HCT116 (cell line): ENCODE data around the gene MNX1. TPM values are rescaled to one million over a fixed set of nuclear protein-coding genes. Genes with fewer than 3 reads are reported as not detected.

Source experiments
- ATAC-seq: fragments of 200-7000 bp; cut with Tn5 transposase; 2 replicates; pipeline ENCODE4 v1.9.1; 2020; ENCODE audit warnings: mild to moderate bottlenecking, moderate library complexity
- BruUV-seq: library from RNA; stranded (reverse); fragments of 400-500 nt; replicated peaks from 2 replicates; lab custom pipeline; 2021; lab: Mats Ljungman, UMichigan
- CTCF ChIA-PET: fragments of 300-600 bp; sonication (Branson Sonifier 250); formaldehyde crosslinking; loops from one replicate; lab custom pipeline; 2021; ENCODE audit warnings: antibody characterized with exemption; lab: Charles Lee
- POLR2A ChIA-PET: fragments of 300-600, 350-600 bp; sonication (Branson Sonifier 250); formaldehyde crosslinking; loops from one replicate; lab custom pipeline; 2021; ENCODE audit warnings: antibody characterized with exemption; lab: Charles Lee
- RAD21 ChIA-PET, 2 experiments: fragments of 300-600 bp; sonication (Branson Sonifier 250); formaldehyde crosslinking; loops; one replicate each; lab custom pipeline; 2023; ENCODE audit warnings: low total read pairs in 2 of 2; ENCODE audit not compliant: uncharacterized antibody in 2 of 2, unreplicated experiment in 2 of 2, low non-redundant PET in 1 of 2; lab: Charles Lee
- DNase-seq: peaks from one replicate; pipeline ENCODE4 v3.0.0-alpha.2; 2010; ENCODE audit warnings: low read depth, low spot score
- H2AFZ ChIP-seq: fragments of 200-600 bp; shearing (Covaris generic), sonication (generic); 2 replicates; pipeline ENCODE4 v1.6.1; 2017; ENCODE audit warnings: low read depth, mixed run types, mixed read lengths, antibody characterized with exemption, low read length; ENCODE audit not compliant: poor library complexity, severe bottlenecking
- H3K27ac ChIP-seq: 2 replicates; pipeline ENCODE4 v1.5.1; 2012; ENCODE audit warnings: low read depth, low read length
- H3K27me3 ChIP-seq: fragments of 200-600 bp; sonication (generic); 2 replicates; pipeline ENCODE4 v1.6.1; 2016; ENCODE audit warnings: mixed run types, low read length, mixed read lengths; ENCODE audit not compliant: insufficient read depth
- H3K36me3 ChIP-seq, 2 experiments: fragments of 200-500 bp in 1 of 2; fragments of 200-600 bp in 1 of 2; sonication (Bioruptor generic) in 1 of 2; sonication (generic) in 1 of 2; 2 replicates each; pipeline versions ENCODE4 v1.5.1 to v1.6.1; 2014 to 2016; ENCODE audit warnings: low read length in 2 of 2, inconsistent platforms in 1 of 2, mixed read lengths in 1 of 2, mixed run types in 1 of 2; ENCODE audit not compliant: insufficient read depth in 2 of 2, control insufficient read depth in 1 of 2
- H3K4me1 ChIP-seq, 2 experiments: fragments of 200-600 bp in 1 of 2; sonication (generic) in 1 of 2; 2 replicates each; pipeline versions ENCODE4 v1.5.1 to v1.6.1; 2012 to 2017; ENCODE audit warnings: low read length in 2 of 2, inconsistent platforms in 1 of 2, mild to moderate bottlenecking in 1 of 2, mixed read lengths in 1 of 2, mixed run types in 1 of 2, moderate library complexity in 1 of 2; ENCODE audit not compliant: insufficient read depth in 2 of 2, control insufficient read depth in 1 of 2
- H3K4me2 ChIP-seq: fragments of 200-600 bp; sonication (generic); 2 replicates; pipeline ENCODE4 v1.6.1; 2017; ENCODE audit warnings: mixed run types, low read length, mixed read lengths
- H3K4me3 ChIP-seq, 2 experiments: fragments of 200-600 bp in 1 of 2; sonication (generic) in 1 of 2; replicated peaks in 1 of 2; 2 replicates each; pipeline ENCODE4 v1.5.1; 2011 to 2016; ENCODE audit warnings: low read length in 2 of 2, control low read depth in 1 of 2, low read depth in 1 of 2, mild to moderate bottlenecking in 1 of 2, mixed read lengths in 1 of 2, mixed run types in 1 of 2
- H3K79me2 ChIP-seq: fragments of 200-600 bp; sonication (generic); 2 replicates; pipeline ENCODE4 v1.6.1; 2017; ENCODE audit warnings: mild to moderate bottlenecking, mixed run types, low read length, moderate library complexity, mixed read lengths; ENCODE audit not compliant: insufficient read depth
- H3K9ac ChIP-seq: fragments of 200-600 bp; sonication (generic); 2 replicates; pipeline ENCODE4 v1.6.1; 2016; ENCODE audit warnings: low read length, mixed read lengths
- H3K9me2 ChIP-seq: fragments of 200-600 bp; sonication (generic), shearing (Covaris generic); 2 replicates; pipeline ENCODE4 v1.6.1; 2017; ENCODE audit warnings: mixed run types, mild to moderate bottlenecking, moderate library complexity; ENCODE audit not compliant: insufficient read depth
- H3K9me3 ChIP-seq, 2 experiments: fragments of 200-500 bp in 1 of 2; fragments of 200-600 bp in 1 of 2; sonication (Bioruptor generic) in 1 of 2; sonication (generic) in 1 of 2; 2 replicates each; pipeline ENCODE4 v1.6.1; 2014 to 2017; ENCODE audit warnings: low read length in 2 of 2, mixed read lengths in 2 of 2, inconsistent platforms in 1 of 2, low read depth in 1 of 2, mild to moderate bottlenecking in 1 of 2, mixed run types in 1 of 2, moderate library complexity in 1 of 2; ENCODE audit not compliant: control insufficient read depth in 1 of 2, insufficient read depth in 1 of 2
- H4K20me1 ChIP-seq: fragments of 200-600 bp; sonication (generic), shearing (Covaris generic); 2 replicates; pipeline ENCODE4 v1.6.1; 2017; ENCODE audit warnings: mixed run types, mild to moderate bottlenecking, moderate library complexity; ENCODE audit not compliant: insufficient read depth
- CEBPB ChIP-seq: IDR thresholded peaks from 2 replicates; pipeline ENCODE4 v1.6.1; 2012; ENCODE audit warnings: low read depth
- EGR1 ChIP-seq: IDR thresholded peaks from 2 replicates; pipeline ENCODE4 v1.6.1; 2012; ENCODE audit warnings: low read depth
- ELF1 ChIP-seq: IDR thresholded peaks from 2 replicates; pipeline ENCODE4 v1.6.1; 2012; ENCODE audit warnings: low read depth, borderline replicate concordance
- EZH2 ChIP-seq: fragments of 200-600 bp; sonication (generic); IDR thresholded peaks from 2 replicates; pipeline ENCODE4 v1.6.1; 2017; ENCODE audit warnings: antibody characterized with exemption, mixed run types
- FOSL1 ChIP-seq: IDR thresholded peaks from 2 replicates; pipeline ENCODE4 v1.6.1; 2012; ENCODE audit warnings: low read depth
- JUND ChIP-seq: IDR thresholded peaks from 2 replicates; pipeline ENCODE4 v1.6.1; 2012
- POLR2AphosphoS5 ChIP-seq: IDR thresholded peaks from 2 replicates; pipeline ENCODE4 v1.6.1; 2011; ENCODE audit warnings: mild to moderate bottlenecking, low read depth, low read length, moderate library complexity
- RAD21 ChIP-seq: IDR thresholded peaks from 2 replicates; pipeline ENCODE4 v1.6.1; 2012; ENCODE audit warnings: low read depth, mild to moderate bottlenecking
- SP1 ChIP-seq: IDR thresholded peaks from 2 replicates; pipeline ENCODE4 v1.6.1; 2012; ENCODE audit warnings: low read depth
- SRF ChIP-seq: IDR thresholded peaks from 2 replicates; pipeline ENCODE4 v1.6.1; 2012; ENCODE audit warnings: low read depth
- TCF7L2 ChIP-seq: IDR thresholded peaks from 2 replicates; pipeline ENCODE4 v1.7.0; 2011; ENCODE audit warnings: borderline replicate concordance, inconsistent platforms; ENCODE audit not compliant: insufficient read depth, insufficient read length; ENCODE audit errors: extremely low read depth
- YY1 ChIP-seq: IDR thresholded peaks from 2 replicates; pipeline ENCODE4 v1.6.1; 2011; ENCODE audit warnings: low read length, low read depth, moderate library complexity, mild to moderate bottlenecking; ENCODE audit not compliant: insufficient replicate concordance; ENCODE audit errors: extremely low read depth
- ZFX ChIP-seq: fragments of 450-650 bp; IDR thresholded peaks from 2 replicates; pipeline ENCODE4 v1.6.1; 2017
- intact Hi-C: fragments of 100-400 bp; cut with micrococcal nuclease; formaldehyde crosslinking; loops from 2 replicates; pipeline ENCODE4 v1.10.0; 2022
- total RNA-seq: library from RNA; stranded (reverse); gene quantifications from one replicate; pipeline ENCODE4 v1.2.1, GENCODE V29; 2021; ENCODE audit not compliant: unreplicated experiment
- TF ChIP-seq, protein P1 (sequence below): IDR thresholded peaks from 2 replicates; pipeline ENCODE4 v1.6.1; 2012; ENCODE audit warnings: low read depth
- TF ChIP-seq, protein P2 (sequence below): IDR thresholded peaks from 2 replicates; pipeline ENCODE4 v1.6.1; 2011; ENCODE audit warnings: mild to moderate bottlenecking, low read length, moderate library complexity; ENCODE audit not compliant: insufficient replicate concordance; ENCODE audit errors: extremely low read depth
- TF ChIP-seq, protein P3 (sequence below), 3 experiments: fragments of 200-600 bp in 1 of 3; sonication (generic) in 1 of 3; IDR thresholded peaks in 2 of 3; conservative IDR thresholded peaks in 1 of 3; 2 replicates each; pipeline ENCODE4 v1.5.1; 2012 to 2017; ENCODE audit warnings: low read depth in 2 of 3, low read length in 2 of 3, antibody characterized with exemption in 1 of 3, borderline replicate concordance in 1 of 3, control low read depth in 1 of 3, mild to moderate bottlenecking in 1 of 3, mixed read lengths in 1 of 3, mixed run types in 1 of 3, moderate library complexity in 1 of 3; ENCODE audit not compliant: insufficient read depth in 1 of 3
- TF ChIP-seq, protein P4 (sequence below): IDR thresholded peaks from 2 replicates; pipeline ENCODE4 v1.6.1; 2012

The MNX1 gene
- total RNA-seq, 1 experiment from 2014 or later: 7.7 TPM

GRCh38 chr7:157024716-157025115 is 14.3 kb upstream of the MNX1 start:
- ChIA-PET POLR2A (no interaction called here), CTCF (no interaction called here), RAD21 (no interaction called here)
- Histone ChIP-seq H3K36me3 (no peaks in the 10 kb centered on the region), H3K9me2 (no peaks in the 10 kb centered on the region), H2AFZ (no peak overlapping the region), H3K27ac (no peak overlapping the region), H4K20me1 (no peaks in the 10 kb centered on the region), H3K4me3 (no peak overlapping the region), H3K9me3 (no peaks in the 10 kb centered on the region), H3K9ac (no peak overlapping the region), H3K79me2 (no peaks in the 10 kb centered on the region), H3K4me1 (no peaks in the 10 kb centered on the region; a peak in 1 of 4 replicates), H3K4me2 (no peak overlapping the region), H3K27me3 (0 out of 2 replicates have a peak, but pooled peaks cover 3% of the 10 kb centered on the region)
- TF ChIP-seq SP1: no peak
- no peak for TF ChIP-seq YY1
- TF ChIP-seq POLR2AphosphoS5: no peak
- TF ChIP-seq ZFX: no peak
- TF ChIP-seq, protein P1, sequence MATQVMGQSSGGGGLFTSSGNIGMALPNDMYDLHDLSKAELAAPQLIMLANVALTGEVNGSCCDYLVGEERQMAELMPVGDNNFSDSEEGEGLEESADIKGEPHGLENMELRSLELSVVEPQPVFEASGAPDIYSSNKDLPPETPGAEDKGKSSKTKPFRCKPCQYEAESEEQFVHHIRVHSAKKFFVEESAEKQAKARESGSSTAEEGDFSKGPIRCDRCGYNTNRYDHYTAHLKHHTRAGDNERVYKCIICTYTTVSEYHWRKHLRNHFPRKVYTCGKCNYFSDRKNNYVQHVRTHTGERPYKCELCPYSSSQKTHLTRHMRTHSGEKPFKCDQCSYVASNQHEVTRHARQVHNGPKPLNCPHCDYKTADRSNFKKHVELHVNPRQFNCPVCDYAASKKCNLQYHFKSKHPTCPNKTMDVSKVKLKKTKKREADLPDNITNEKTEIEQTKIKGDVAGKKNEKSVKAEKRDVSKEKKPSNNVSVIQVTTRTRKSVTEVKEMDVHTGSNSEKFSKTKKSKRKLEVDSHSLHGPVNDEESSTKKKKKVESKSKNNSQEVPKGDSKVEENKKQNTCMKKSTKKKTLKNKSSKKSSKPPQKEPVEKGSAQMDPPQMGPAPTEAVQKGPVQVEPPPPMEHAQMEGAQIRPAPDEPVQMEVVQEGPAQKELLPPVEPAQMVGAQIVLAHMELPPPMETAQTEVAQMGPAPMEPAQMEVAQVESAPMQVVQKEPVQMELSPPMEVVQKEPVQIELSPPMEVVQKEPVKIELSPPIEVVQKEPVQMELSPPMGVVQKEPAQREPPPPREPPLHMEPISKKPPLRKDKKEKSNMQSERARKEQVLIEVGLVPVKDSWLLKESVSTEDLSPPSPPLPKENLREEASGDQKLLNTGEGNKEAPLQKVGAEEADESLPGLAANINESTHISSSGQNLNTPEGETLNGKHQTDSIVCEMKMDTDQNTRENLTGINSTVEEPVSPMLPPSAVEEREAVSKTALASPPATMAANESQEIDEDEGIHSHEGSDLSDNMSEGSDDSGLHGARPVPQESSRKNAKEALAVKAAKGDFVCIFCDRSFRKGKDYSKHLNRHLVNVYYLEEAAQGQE: no peak
- no peak for TF ChIP-seq ELF1
- TF ChIP-seq, protein P2, sequence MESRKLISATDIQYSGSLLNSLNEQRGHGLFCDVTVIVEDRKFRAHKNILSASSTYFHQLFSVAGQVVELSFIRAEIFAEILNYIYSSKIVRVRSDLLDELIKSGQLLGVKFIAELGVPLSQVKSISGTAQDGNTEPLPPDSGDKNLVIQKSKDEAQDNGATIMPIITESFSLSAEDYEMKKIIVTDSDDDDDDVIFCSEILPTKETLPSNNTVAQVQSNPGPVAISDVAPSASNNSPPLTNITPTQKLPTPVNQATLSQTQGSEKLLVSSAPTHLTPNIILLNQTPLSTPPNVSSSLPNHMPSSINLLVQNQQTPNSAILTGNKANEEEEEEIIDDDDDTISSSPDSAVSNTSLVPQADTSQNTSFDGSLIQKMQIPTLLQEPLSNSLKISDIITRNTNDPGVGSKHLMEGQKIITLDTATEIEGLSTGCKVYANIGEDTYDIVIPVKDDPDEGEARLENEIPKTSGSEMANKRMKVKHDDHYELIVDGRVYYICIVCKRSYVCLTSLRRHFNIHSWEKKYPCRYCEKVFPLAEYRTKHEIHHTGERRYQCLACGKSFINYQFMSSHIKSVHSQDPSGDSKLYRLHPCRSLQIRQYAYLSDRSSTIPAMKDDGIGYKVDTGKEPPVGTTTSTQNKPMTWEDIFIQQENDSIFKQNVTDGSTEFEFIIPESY: no peak
- TF ChIP-seq, protein P3, sequence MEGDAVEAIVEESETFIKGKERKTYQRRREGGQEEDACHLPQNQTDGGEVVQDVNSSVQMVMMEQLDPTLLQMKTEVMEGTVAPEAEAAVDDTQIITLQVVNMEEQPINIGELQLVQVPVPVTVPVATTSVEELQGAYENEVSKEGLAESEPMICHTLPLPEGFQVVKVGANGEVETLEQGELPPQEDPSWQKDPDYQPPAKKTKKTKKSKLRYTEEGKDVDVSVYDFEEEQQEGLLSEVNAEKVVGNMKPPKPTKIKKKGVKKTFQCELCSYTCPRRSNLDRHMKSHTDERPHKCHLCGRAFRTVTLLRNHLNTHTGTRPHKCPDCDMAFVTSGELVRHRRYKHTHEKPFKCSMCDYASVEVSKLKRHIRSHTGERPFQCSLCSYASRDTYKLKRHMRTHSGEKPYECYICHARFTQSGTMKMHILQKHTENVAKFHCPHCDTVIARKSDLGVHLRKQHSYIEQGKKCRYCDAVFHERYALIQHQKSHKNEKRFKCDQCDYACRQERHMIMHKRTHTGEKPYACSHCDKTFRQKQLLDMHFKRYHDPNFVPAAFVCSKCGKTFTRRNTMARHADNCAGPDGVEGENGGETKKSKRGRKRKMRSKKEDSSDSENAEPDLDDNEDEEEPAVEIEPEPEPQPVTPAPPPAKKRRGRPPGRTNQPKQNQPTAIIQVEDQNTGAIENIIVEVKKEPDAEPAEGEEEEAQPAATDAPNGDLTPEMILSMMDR (IDR thresholded peaks at IDR 0.05 in 2 of 3, conservative IDR thresholded peaks at IDR 0.05 in 1 of 3; ENCODE audit: borderline replicate concordance in 1 of 3, insufficient read depth in 1 of 3, low read depth in 2 of 3, low read length in 2 of 3): no peak
- no peak for TF ChIP-seq TCF7L2
- no peak for TF ChIP-seq CEBPB
- no peak for TF ChIP-seq FOSL1
- TF ChIP-seq JUND: no peak
- no peak for TF ChIP-seq SRF
- no peak for TF ChIP-seq EGR1
- no peak for TF ChIP-seq RAD21
- TF ChIP-seq EZH2: no peak
- TF ChIP-seq, protein P4, sequence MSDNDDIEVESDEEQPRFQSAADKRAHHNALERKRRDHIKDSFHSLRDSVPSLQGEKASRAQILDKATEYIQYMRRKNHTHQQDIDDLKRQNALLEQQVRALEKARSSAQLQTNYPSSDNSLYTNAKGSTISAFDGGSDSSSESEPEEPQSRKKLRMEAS: no peak
- no TSS peak for BruUV-seq
- ATAC-seq (no peak), DNase-seq (no peak)
- intact Hi-C loops: no loop called here
